ENCODE results near the gene PIGN. TPM values are rescaled to one million over a fixed set of nuclear protein-coding genes. Genes with fewer than 3 reads are reported as not detected.

Gene PIGN
- polyA plus RNA-seq, 1 experiment: 33.7 TPM

DNA sequence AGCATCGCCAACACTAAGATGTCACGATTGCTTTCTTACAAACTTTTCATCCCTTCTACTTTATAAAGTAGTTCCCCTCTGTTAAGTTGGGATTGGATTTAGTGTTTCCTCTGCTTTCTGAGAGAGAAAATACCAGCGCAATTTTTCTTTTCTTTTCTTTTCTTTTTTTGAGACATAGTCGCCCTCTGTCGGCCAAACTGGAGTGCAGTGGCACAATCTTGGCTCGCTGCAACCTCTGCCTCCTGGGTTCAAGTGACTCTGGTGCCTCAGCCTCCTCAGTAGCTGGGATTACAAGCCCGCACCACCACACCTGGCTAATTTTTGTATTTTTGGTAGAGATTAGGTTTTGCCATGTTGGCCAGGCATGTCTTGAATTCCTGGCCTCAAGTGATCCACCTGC, 9.2 kb upstream of the PIGN start:
- no peaks in the 10 kb centered on the region for H3K9me3 ChIP-seq (ENCODE audit: control insufficient read depth, insufficient read depth, low read length)
- TF ChIP-seq, protein P1, sequence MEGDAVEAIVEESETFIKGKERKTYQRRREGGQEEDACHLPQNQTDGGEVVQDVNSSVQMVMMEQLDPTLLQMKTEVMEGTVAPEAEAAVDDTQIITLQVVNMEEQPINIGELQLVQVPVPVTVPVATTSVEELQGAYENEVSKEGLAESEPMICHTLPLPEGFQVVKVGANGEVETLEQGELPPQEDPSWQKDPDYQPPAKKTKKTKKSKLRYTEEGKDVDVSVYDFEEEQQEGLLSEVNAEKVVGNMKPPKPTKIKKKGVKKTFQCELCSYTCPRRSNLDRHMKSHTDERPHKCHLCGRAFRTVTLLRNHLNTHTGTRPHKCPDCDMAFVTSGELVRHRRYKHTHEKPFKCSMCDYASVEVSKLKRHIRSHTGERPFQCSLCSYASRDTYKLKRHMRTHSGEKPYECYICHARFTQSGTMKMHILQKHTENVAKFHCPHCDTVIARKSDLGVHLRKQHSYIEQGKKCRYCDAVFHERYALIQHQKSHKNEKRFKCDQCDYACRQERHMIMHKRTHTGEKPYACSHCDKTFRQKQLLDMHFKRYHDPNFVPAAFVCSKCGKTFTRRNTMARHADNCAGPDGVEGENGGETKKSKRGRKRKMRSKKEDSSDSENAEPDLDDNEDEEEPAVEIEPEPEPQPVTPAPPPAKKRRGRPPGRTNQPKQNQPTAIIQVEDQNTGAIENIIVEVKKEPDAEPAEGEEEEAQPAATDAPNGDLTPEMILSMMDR (IDR thresholded peaks at IDR 0.05; ENCODE audit: low read depth, low read length): no peak
- no peak overlapping the region for H3K4me3 ChIP-seq (ENCODE audit: low read depth, low read length)
- H3K27me3 ChIP-seq (ENCODE audit: control insufficient read depth, insufficient read depth, low read length): no peaks in the 10 kb centered on the region
- H3K27ac ChIP-seq (ENCODE audit: low read depth, low read length): no peak overlapping the region
- ChIA-PET CTCF (interaction anchor here (0.6 to 1.1 kb wide), 3 partner anchors 12 to 694 kb away, joined by 3 to 6 read pairs (median 5); no protein-coding TSS in a partner anchor), POLR2A (no interaction called here)
- no peak for DNase-seq (ENCODE audit: low read depth, low spot score)

DNA sequence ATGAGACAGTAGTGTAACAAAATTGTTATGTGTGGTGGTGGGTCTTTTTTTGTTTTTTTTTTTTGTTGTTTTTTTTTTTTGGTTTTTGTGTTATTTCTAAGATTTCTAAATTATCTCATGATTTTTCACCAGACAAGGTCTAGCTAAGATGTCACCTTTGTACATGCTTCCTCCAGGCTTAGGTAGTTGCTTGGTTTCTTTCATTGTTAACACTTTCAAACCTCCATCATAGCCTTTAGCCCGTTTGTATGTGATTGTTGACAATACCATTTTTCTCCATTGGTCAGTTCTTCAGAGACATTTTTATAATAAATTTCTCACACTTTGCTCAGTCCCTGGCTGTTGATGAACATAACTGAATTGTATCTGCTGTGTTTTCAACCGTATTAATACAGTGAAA, 2.4 kb upstream of the PIGN start:
- no peak overlapping the region for H3K27ac ChIP-seq (ENCODE audit: low read depth, low read length)
- ChIA-PET CTCF (interaction anchor here (1.0 kb wide), 1 partner anchor 60 kb away, joined by 7 read pairs; no protein-coding TSS in a partner anchor), POLR2A (no interaction called here)
- H3K9me3 ChIP-seq (ENCODE audit: control insufficient read depth, insufficient read depth, low read length): peaks cover 8% of the 10 kb centered on the region; the same call in 1 of the 2 replicates
- peak overlapping the region; percentile 95 for H3K4me3 ChIP-seq (ENCODE audit: low read depth, low read length)
- H3K27me3 ChIP-seq (ENCODE audit: control insufficient read depth, insufficient read depth, low read length): no peaks in the 10 kb centered on the region
- no peak for DNase-seq (ENCODE audit: low read depth, low spot score)
- TF ChIP-seq, protein P1 (IDR thresholded peaks at IDR 0.05; ENCODE audit: low read depth, low read length): no peak

DNA sequence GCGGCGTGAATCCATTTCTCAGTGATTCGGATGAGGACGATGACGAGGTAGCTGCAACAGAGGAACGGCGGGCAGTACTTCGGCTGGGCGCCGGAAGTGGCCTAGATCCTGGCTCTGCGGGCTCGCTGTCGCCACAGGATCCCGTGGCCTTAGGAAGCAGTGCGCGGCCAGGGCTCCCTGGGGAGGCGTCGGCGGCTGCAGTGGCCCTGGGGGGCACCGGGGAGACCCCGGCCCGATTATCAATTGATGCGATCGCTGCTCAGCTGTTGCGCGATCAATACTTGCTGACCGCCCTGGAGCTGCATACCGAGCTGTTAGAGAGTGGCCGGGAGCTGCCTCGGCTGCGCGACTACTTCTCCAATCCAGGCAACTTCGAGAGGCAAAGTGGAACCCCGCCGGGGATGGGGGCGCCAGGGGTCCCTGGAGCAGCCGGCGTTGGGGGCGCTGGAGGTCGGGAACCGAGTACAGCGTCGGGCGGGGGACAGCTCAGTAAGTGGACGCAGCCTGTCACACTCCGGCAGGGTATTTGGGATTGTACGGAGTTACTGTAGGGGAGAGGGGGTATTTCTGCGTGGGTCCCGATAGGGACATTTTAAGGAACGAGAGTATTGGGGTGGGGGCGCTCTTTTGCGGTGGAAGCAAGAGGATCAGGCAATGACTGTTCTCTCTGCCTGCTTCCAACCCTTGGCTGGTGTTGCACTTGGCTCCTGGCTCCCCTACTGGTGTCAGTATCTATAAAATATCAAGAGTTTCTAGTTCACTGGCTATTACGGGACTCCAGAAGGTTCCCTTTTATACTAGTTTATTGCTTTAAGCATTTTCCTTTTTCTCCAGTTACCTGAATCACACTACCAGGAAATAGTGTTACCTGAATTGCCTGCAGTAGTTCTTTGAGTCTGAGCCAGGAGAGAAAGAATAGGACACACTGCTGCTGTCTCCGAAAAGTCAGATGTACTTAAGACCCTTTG, 971 bp upstream of the PIGN start:
- ChIA-PET POLR2A (interaction anchor here (0.7 to 0.9 kb wide), 2 partner anchors 9 to 13 kb away, joined by 3 to 5 read pairs; no protein-coding TSS in a partner anchor), CTCF (interaction anchor here (0.9 to 2.8 kb wide), 3 partner anchors 11 to 62 kb away, joined by 3 to 25 read pairs (median 4); no protein-coding TSS in a partner anchor)
- TF ChIP-seq, protein P1 (IDR thresholded peaks at IDR 0.05; ENCODE audit: low read depth, low read length): no peak
- no peak for DNase-seq (ENCODE audit: low read depth, low spot score)
- peak overlapping the region; percentile 48 for H3K27ac ChIP-seq (ENCODE audit: low read depth, low read length)
- H3K9me3 ChIP-seq (ENCODE audit: control insufficient read depth, insufficient read depth, low read length): peaks cover 8% of the 10 kb centered on the region; the same call in 1 of the 2 replicates
- peak overlapping the region; percentile 95 for H3K4me3 ChIP-seq (ENCODE audit: low read depth, low read length)
- no peaks in the 10 kb centered on the region for H3K27me3 ChIP-seq (ENCODE audit: control insufficient read depth, insufficient read depth, low read length)

DNA sequence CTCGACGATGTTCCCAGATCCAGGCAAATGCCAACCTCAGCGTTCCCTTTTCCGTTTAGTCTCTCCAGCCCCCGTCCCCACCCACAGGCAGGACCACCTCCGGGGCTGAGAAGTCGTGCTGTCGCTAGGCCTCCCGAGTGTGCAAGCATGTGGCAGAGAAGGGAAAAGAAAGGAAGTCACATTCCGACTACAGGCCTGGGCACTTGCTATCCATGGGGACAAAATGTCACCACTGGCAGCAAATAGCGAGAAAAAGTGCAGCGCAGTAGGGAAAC, 420 bp downstream of the PIGN start:
- Histone ChIP-seq H3K27me3 (ENCODE audit: control insufficient read depth, insufficient read depth, low read length) (no peaks in the 10 kb centered on the region), H3K4me3 (ENCODE audit: low read depth, low read length) (peak overlapping the region; percentile 97), H3K27ac (ENCODE audit: low read depth, low read length) (peak overlapping the region; percentile 49), H3K9me3 (ENCODE audit: control insufficient read depth, insufficient read depth, low read length) (peaks cover 8% of the 10 kb centered on the region; the same call in 1 of the 2 replicates)
- no peak for DNase-seq (ENCODE audit: low read depth, low spot score)
- TF ChIP-seq, protein P1 (IDR thresholded peaks at IDR 0.05; ENCODE audit: low read depth, low read length): no peak
- ChIA-PET POLR2A (interaction anchor here (0.9 kb wide), 1 partner anchor 11 kb away, joined by 5 read pairs; no protein-coding TSS in a partner anchor), CTCF (interaction anchor here (0.7 to 2.8 kb wide), 4 partner anchors 63 to 552 kb away, joined by 3 to 25 read pairs (median 5); no protein-coding TSS in a partner anchor)

Measured in AG04450 (cell line).